GM18502 (cell line): Measurements from ENCODE around the gene MAGOH.

Experiments
- ATAC-seq: cut with Tn5 transposase; IDR thresholded peaks from one replicate; pipeline ENCODE4 v1.9.1; 2021; ENCODE audit warnings: mild to moderate bottlenecking; ENCODE audit not compliant: unreplicated experiment, poor library complexity

MAGOH gene

GRCh38 chr1:53271446-53272090, 33.2 kb upstream of the MAGOH start:
- ATAC-seq: no peak

- no peak for ATAC-seq
Measured at GRCh38 chr1:53270873-53271272, 32.6 kb upstream of the MAGOH start.

- no peak for ATAC-seq
Measured at GRCh38 chr1:53270107-53270506, 31.8 kb upstream of the MAGOH start.

GRCh38 chr1:53267761-53268160, 29.4 kb upstream of the MAGOH start:
- ATAC-seq: no peak

GRCh38 chr1:53266038-53266437, 27.7 kb upstream of the MAGOH start:
- ATAC-seq: no peak

GRCh38 chr1:53265581-53265980, 27.3 kb upstream of the MAGOH start:
- no peak for ATAC-seq

- ATAC-seq: no peak
Measured at GRCh38 chr1:53264048-53264447, 25.7 kb upstream of the MAGOH start.

GRCh38 chr1:53262000-53262399, 23.7 kb upstream of the MAGOH start:
- no peak for ATAC-seq

GRCh38 chr1:53260631-53261247, 22.4 kb upstream of the MAGOH start:
- no peak for ATAC-seq

- ATAC-seq: no peak
Measured at GRCh38 chr1:53259932-53260331, 21.6 kb upstream of the MAGOH start.

GRCh38 chr1:53258216-53258615, 19.9 kb upstream of the MAGOH start:
- ATAC-seq: no peak

GRCh38 chr1:53257454-53258081, 19.2 kb upstream of the MAGOH start:
- no peak for ATAC-seq

- ATAC-seq: no peak
Measured at GRCh38 chr1:53256511-53257453, 18.5 kb upstream of the MAGOH start.

GRCh38 chr1:53255031-53255430, 16.7 kb upstream of the MAGOH start:
- no peak for ATAC-seq

- no peak for ATAC-seq
Measured at GRCh38 chr1:53254011-53254640, 15.8 kb upstream of the MAGOH start.

- no peak for ATAC-seq
Measured at GRCh38 chr1:53250325-53250724, 12.0 kb upstream of the MAGOH start.

- ATAC-seq: no peak
Measured at GRCh38 chr1:53249706-53250105, 11.4 kb upstream of the MAGOH start.

GRCh38 chr1:53246261-53247134, 8.2 kb upstream of the MAGOH start:
- ATAC-seq: no peak

GRCh38 chr1:53244141-53244540, 5.8 kb upstream of the MAGOH start:
- no peak for ATAC-seq
